Endothelial cell of umbilical vein (primary cell): ENCODE measurements around the gene TMPRSS9. TPM values are rescaled to one million over a fixed set of nuclear protein-coding genes. Genes with fewer than 3 reads are reported as not detected.
"Not testable (repeated sequence)": the region's sequence is repeated elsewhere in the genome, so short reads cannot be mapped to it uniquely, and the experiment has no call there.

Source experiments
- BruUV-seq: library from RNA; stranded (reverse); fragments of 400-500 nt; replicated peaks from 2 replicates; lab custom pipeline; 2021; lab: Mats Ljungman, UMichigan
- CTCF ChIA-PET: fragments of 300-600, 350-600 bp; sonication (Branson Sonifier 250); formaldehyde crosslinking; loops from one replicate; lab custom pipeline; 2021; ENCODE audit warnings: antibody characterized with exemption, inconsistent platforms; lab: Charles Lee
- POLR2A ChIA-PET: fragments of 300-600, 350-600 bp; sonication (Branson Sonifier 250); formaldehyde crosslinking; loops from one replicate; lab custom pipeline; 2021; ENCODE audit warnings: antibody characterized with exemption, inconsistent platforms; lab: Charles Lee
- DNase-seq: peaks from one replicate; pipeline ENCODE4 v3.0.0-alpha.2; 2011; ENCODE audit warnings: low read depth, low spot score
- FAIRE-seq: peaks from 2 replicates; lab custom pipeline; 2011; peaks lifted over from hg19 to GRCh38; lab: Jason Lieb, UNC
- H2AFZ ChIP-seq: 2 replicates; pipeline ENCODE4 v1.6.0; 2012; ENCODE audit warnings: low read depth, low read length, control low read depth, inconsistent platforms
- H3K27ac ChIP-seq: 2 replicates; pipeline ENCODE4 v1.5.1; 2011; ENCODE audit warnings: low read depth, mild to moderate bottlenecking, control low read depth, low read length, moderate library complexity; ENCODE audit not compliant: insufficient read depth
- H3K27me3 ChIP-seq, 2 experiments: 2 replicates each; pipeline versions ENCODE4 v1.6.0 to v1.6.1; 2011; ENCODE audit warnings: low read length in 2 of 2, mixed read lengths in 1 of 2; ENCODE audit not compliant: control insufficient read depth in 2 of 2, insufficient read depth in 2 of 2
- H3K36me3 ChIP-seq, 2 experiments: 2 replicates in 1 of 2; 3 replicates in 1 of 2; pipeline ENCODE4 v1.5.1; 2011; ENCODE audit warnings: low read length in 2 of 2, mild to moderate bottlenecking in 1 of 2, moderate library complexity in 1 of 2; ENCODE audit not compliant: control insufficient read depth in 2 of 2, insufficient read depth in 2 of 2; ENCODE audit errors: extremely low read depth in 1 of 2
- H3K4me1 ChIP-seq: 3 replicates; pipeline ENCODE4 v1.5.1; 2011; ENCODE audit warnings: mild to moderate bottlenecking, low read length; ENCODE audit not compliant: control insufficient read depth, insufficient read depth; ENCODE audit errors: extremely low read depth
- H3K4me2 ChIP-seq: 2 replicates; pipeline ENCODE4 v1.6.1; 2011; ENCODE audit warnings: low read length, control low read depth, mixed read lengths; ENCODE audit not compliant: insufficient read depth
- H3K4me3 ChIP-seq, 3 experiments: fragments of 200-600 bp in 1 of 3; sonication (generic), shearing (Covaris generic) in 1 of 3; replicated peaks in 1 of 3; 2 replicates each; pipeline ENCODE4 v1.5.1; 2011 to 2016; ENCODE audit warnings: control low read depth in 3 of 3, low read length in 3 of 3, mild to moderate bottlenecking in 2 of 3, inconsistent platforms in 1 of 3, low read depth in 1 of 3, moderate library complexity in 1 of 3; ENCODE audit not compliant: insufficient read depth in 1 of 3
- H3K79me2 ChIP-seq: 2 replicates; pipeline ENCODE4 v1.6.0; 2012; ENCODE audit warnings: low read length, inconsistent platforms; ENCODE audit not compliant: control insufficient read depth, insufficient read depth
- H3K9ac ChIP-seq: replicated peaks from 2 replicates; pipeline ENCODE3; 2011; ENCODE audit warnings: low read length, control low read depth; ENCODE audit not compliant: insufficient read depth; ENCODE audit errors: extremely low read depth
- H3K9me1 ChIP-seq: replicated peaks from 3 replicates; pipeline ENCODE4 v1.6.0; 2011; ENCODE audit warnings: mild to moderate bottlenecking, low read length; ENCODE audit not compliant: control insufficient read depth, insufficient read depth; ENCODE audit errors: extremely low read depth
- H3K9me3 ChIP-seq: replicated peaks from 2 replicates; pipeline ENCODE4 v1.5.1; 2012; ENCODE audit warnings: low read length, inconsistent platforms; ENCODE audit not compliant: control insufficient read depth, insufficient read depth
- H4K20me1 ChIP-seq: replicated peaks from 2 replicates; pipeline ENCODE3; 2011; ENCODE audit warnings: mild to moderate bottlenecking, low read length; ENCODE audit not compliant: control insufficient read depth, insufficient read depth; ENCODE audit errors: extremely low read depth
- CTCF ChIP-seq, 2 donors: IDR thresholded peaks; 1 replicate in 1 of 2; 2 replicates in 1 of 2; pipeline ENCODE4 v1.5.1; 2011; ENCODE audit warnings: low read length in 2 of 2, mild to moderate bottlenecking in 2 of 2, moderate library complexity in 2 of 2, control low read depth in 1 of 2, inconsistent platforms in 1 of 2, low read depth in 1 of 2; ENCODE audit not compliant: insufficient read depth in 1 of 2; ENCODE audit errors: extremely low read depth in 1 of 2
- FOS ChIP-seq: IDR thresholded peaks from 2 replicates; pipeline ENCODE4 v1.6.1; 2011; ENCODE audit warnings: mild to moderate bottlenecking, low read length, moderate library complexity, borderline replicate concordance; ENCODE audit not compliant: insufficient read depth
- GATA2 ChIP-seq: IDR thresholded peaks from 2 replicates; pipeline ENCODE4 v1.7.0; 2011; ENCODE audit warnings: low read depth, mild to moderate bottlenecking, moderate library complexity, mixed read lengths, low read length; ENCODE audit not compliant: insufficient read length, insufficient read depth
- JUN ChIP-seq: IDR thresholded peaks from 2 replicates; pipeline ENCODE4 v1.6.1; 2011; ENCODE audit warnings: borderline replicate concordance, low read depth; ENCODE audit not compliant: insufficient read length, insufficient read depth
- MAX ChIP-seq: IDR thresholded peaks from 2 replicates; pipeline ENCODE4 v1.6.1; 2011; ENCODE audit not compliant: insufficient read depth, insufficient read length
- MYC ChIP-seq: IDR thresholded peaks from one replicate; pipeline ENCODE4 v1.6.1; 2011; ENCODE audit warnings: mild to moderate bottlenecking, low read depth, low read length
- POLR2A ChIP-seq: IDR thresholded peaks from 2 replicates; pipeline ENCODE4 v1.6.1; 2012; ENCODE audit warnings: low read depth, mild to moderate bottlenecking, control low read depth, low read length
- POLR2AphosphoS5 ChIP-seq: IDR thresholded peaks from 2 replicates; pipeline ENCODE4 v1.6.1; 2012; ENCODE audit warnings: low read depth, mild to moderate bottlenecking, control low read depth, low read length, moderate library complexity; ENCODE audit not compliant: insufficient read depth
- dilution Hi-C: fragments of 300-500 bp; cut with MboI; formaldehyde crosslinking; loops from one replicate; pipeline ENCODE4 v1.15.0; 2019; ENCODE audit warnings: low sequenced_read_pairs; ENCODE audit not compliant: extremely low pct_ligation_motif_present
- intact Hi-C: fragments of 100-400 bp; cut with micrococcal nuclease; formaldehyde crosslinking; loops from one replicate; pipeline ENCODE4 v1.10.0; 2022
- polyA plus RNA-seq, 4 experiments: library from polyadenylated mRNA; depleted of rRNA in 3 of 4; stranded (reverse) in 3 of 4; unstranded in 1 of 4; fragments of >200 nt; gene quantifications; 2 replicates each; pipeline versions ENCODE4 v1.2.1 to v1.2.3, GENCODE V29; 2011 to 2012; ENCODE audit warnings: missing spikeins in 1 of 4
- total RNA-seq: library from RNA; stranded (reverse); gene quantifications from 2 replicates; pipeline ENCODE4 v1.2.3, GENCODE V29; 2021

TMPRSS9 gene
- total and polyA plus RNA-seq, 2 donors (not counting 3 experiments of a cell fraction or from before 2014, with no cell fraction given) = not detected

DNA sequence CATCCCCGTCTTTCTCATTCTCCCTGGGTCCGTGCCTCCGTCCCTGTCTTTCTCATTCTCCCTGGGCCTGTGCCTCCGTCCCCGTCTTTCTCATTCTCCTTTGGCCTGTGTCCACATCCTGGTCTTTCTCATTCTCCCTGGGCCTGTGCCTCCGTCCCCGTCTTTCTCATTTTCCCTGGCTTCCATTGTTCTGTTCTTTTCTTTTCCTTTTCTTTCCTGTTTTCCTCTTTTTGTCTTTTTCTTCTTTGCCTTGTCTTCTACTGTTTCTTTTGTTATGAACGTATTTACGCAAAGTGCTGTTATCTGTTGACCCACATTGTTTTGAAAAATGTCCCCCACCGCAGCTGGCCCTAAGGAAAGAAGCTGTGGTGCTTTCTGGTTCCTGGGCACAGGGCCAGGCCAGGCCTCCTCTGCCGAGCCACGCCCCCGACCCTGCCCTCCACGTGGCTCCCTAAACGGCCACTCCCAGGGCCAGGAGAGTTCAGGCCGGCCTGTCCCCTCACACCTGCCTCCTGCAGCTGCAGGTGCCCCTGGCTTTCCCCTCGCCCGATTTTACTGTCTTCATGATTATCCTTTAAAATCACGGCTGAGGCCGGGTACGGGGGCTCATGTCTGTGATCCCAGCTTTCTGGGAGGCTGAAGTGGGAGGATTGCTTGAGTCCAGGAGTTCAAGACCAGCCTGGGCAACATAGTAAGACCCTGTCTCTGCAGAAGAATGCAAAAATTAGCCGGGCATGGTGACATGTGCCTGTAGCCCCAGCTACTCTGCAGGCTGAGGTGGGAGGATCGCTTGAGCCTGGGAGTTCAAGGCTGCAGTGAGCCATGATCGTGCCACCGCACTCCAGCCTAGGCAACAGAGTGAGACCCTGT is 14.0 kb upstream of the TMPRSS9 start:
- ChIA-PET POLR2A (no interaction called here), CTCF (no interaction called here)
- dilution Hi-C loops (no loop called here), intact Hi-C loops (no loop called here)
- H4K20me1 ChIP-seq = no peaks in the 10 kb centered on the region
- TF ChIP-seq MAX = no peak
- no peak for TF ChIP-seq MYC
- TF ChIP-seq POLR2A = no peak
- no peak for TF ChIP-seq CTCF (IDR thresholded peaks at IDR 0.05; ENCODE audit: extremely low read depth in 1 of 2, insufficient read depth in 1 of 2, low read depth in 1 of 2, low read length in 2 of 2)
- no peak for TF ChIP-seq POLR2AphosphoS5
- no peak for TF ChIP-seq GATA2
- TF ChIP-seq FOS = no peak
- no peak for TF ChIP-seq JUN
- H2AFZ ChIP-seq = no peak overlapping the region
- FAIRE-seq (peak; percentile 26), DNase-seq (peak; percentile 37)
- BruUV-seq = no TSS peak
- H3K4me3 ChIP-seq = no peak overlapping the region
- no peaks in the 10 kb centered on the region for H3K79me2 ChIP-seq
- no peaks in the 10 kb centered on the region for H3K27me3 ChIP-seq
- H3K9ac ChIP-seq = no peak overlapping the region
- H3K9me3 ChIP-seq = no peaks in the 10 kb centered on the region
- H3K4me1 ChIP-seq = no peaks in the 10 kb centered on the region
- no peak overlapping the region for H3K27ac ChIP-seq
- no peaks in the 10 kb centered on the region for H3K9me1 ChIP-seq
- H3K36me3 ChIP-seq = peaks cover 0 to 13% of the 10 kb centered on the region in 2 experiments
- H3K4me2 ChIP-seq = no peak overlapping the region

DNA sequence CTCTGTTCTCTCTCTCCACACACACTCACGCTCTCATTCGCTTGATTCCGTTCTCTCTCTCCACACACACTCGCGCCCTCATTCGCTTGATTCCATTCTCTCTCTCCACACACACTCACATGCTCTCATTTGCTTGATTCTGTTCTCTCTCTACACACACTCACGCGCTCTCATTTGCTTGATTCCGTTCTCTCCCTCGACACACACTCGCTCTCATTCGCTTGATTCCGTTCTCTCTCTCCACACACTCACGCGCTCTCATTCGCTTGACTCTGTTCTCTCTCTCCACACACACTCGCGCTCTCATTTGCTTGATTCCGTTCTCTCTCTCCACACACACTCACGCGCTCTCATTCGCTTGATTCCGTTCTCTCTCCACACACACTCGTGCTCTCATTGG is 10.2 kb upstream of the TMPRSS9 start:
- H3K4me1 ChIP-seq, H3K4me2 ChIP-seq, H3K79me2 ChIP-seq, H3K9ac ChIP-seq, H4K20me1 ChIP-seq, H3K27ac ChIP-seq, DNase-seq, H3K4me3 ChIP-seq, POLR2A ChIA-PET, BruUV-seq, intact Hi-C loops, H2AFZ ChIP-seq, H3K9me3 ChIP-seq, dilution Hi-C loops, CTCF ChIA-PET, FAIRE-seq, H3K27me3 ChIP-seq, H3K9me1 ChIP-seq: not testable (repeated sequence)
- peaks cover 0 to 18% of the 10 kb centered on the region in 2 experiments for H3K36me3 ChIP-seq
